Measurements from ENCODE around the gene LRRC63. TPM values are rescaled to one million over a fixed set of nuclear protein-coding genes. Genes with fewer than 3 reads are reported as not detected.

The LRRC63 gene
- total and polyA plus RNA-seq, 3 experiments from 2014 or later, result 0.55 TPM; not detected in 1

GRCh38 chr13:46195016-46195415 lies 16.7 kb upstream of the LRRC63 start:
- Histone ChIP-seq H3K4me1 (ENCODE audit: insufficient read depth, low read length) (peaks cover 6% of the 10 kb centered on the region), H3K4me3 (ENCODE audit: low read length) (no peak overlapping the region), H3K9me3 (ENCODE audit: low read length) (no peaks in the 10 kb centered on the region), H3K27ac (ENCODE audit: low read depth, low read length) (no peak overlapping the region), H3K27me3 (ENCODE audit: insufficient read depth, low read length, poor library complexity, severe bottlenecking) (no peaks in the 10 kb centered on the region), H3K36me3 (ENCODE audit: insufficient read depth, low read length) (no peaks in the 10 kb centered on the region)
- peaks cover 5% of the 10 kb centered on the region in 3 donors for H3K4me1 Mint-ChIP-seq
- H3K27me3 Mint-ChIP-seq, result no peaks in the 10 kb centered on the region
- H3K4me3 Mint-ChIP-seq, result no peak overlapping the region
- peaks cover 0 to 2% (median 0%) of the 10 kb centered on the region in 3 donors for H3K36me3 Mint-ChIP-seq
- ChIA-PET CTCF (interaction anchor here (1.2 to 1.6 kb wide), 3 partner anchors 8 to 126 kb away, joined by 3 to 4 read pairs (median 4); no protein-coding TSS in a partner anchor), POLR2A (interaction anchor here (1.0 kb wide), 1 partner anchor 16 kb away, joined by 4 read pairs; no protein-coding TSS in a partner anchor)
- H3K27ac Mint-ChIP-seq, result peak overlapping the region in 1 of 8 donors; percentile 69
- no peaks in the 10 kb centered on the region for H3K9me3 Mint-ChIP-seq
- DNase-seq, result no peak

GRCh38 chr13:46197299-46198048 lies 14.3 kb upstream of the LRRC63 start:
- Histone ChIP-seq H3K4me1 (ENCODE audit: insufficient read depth, low read length) (peaks cover 29% of the 10 kb centered on the region), H3K36me3 (ENCODE audit: insufficient read depth, low read length) (no peaks in the 10 kb centered on the region), H3K27me3 (ENCODE audit: insufficient read depth, low read length, poor library complexity, severe bottlenecking) (no peaks in the 10 kb centered on the region), H3K9me3 (ENCODE audit: low read length) (no peaks in the 10 kb centered on the region), H3K4me3 (ENCODE audit: low read length) (no peak overlapping the region), H3K27ac (ENCODE audit: low read depth, low read length) (no peak overlapping the region)
- ChIA-PET CTCF (no interaction called here), POLR2A (no interaction called here)
- Mint-ChIP-seq H3K27me3 (no peaks in the 10 kb centered on the region), H3K4me1 (peaks cover 20 to 28% (median 23%) of the 10 kb centered on the region in 3 donors), H3K36me3 (peaks cover 0 to 2% (median 0%) of the 10 kb centered on the region in 3 donors), H3K27ac (no peak overlapping the region), H3K4me3 (no peak overlapping the region), H3K9me3 (no peaks in the 10 kb centered on the region)
- DNase-seq, result no peak

- Histone ChIP-seq H3K4me1 (ENCODE audit: insufficient read depth, low read length) (peaks cover 34% of the 10 kb centered on the region), H3K4me3 (ENCODE audit: low read length) (no peak overlapping the region), H3K36me3 (ENCODE audit: insufficient read depth, low read length) (no peaks in the 10 kb centered on the region), H3K27ac (ENCODE audit: low read depth, low read length) (no peak overlapping the region), H3K27me3 (ENCODE audit: insufficient read depth, low read length, poor library complexity, severe bottlenecking) (no peaks in the 10 kb centered on the region), H3K9me3 (ENCODE audit: low read length) (no peaks in the 10 kb centered on the region)
- CTCF ChIA-PET, result interaction anchor here (0.7 to 1.5 kb wide), 2 partner anchors 12 to 72 kb away, joined by 3 read pairs; no protein-coding TSS in a partner anchor
- DNase-seq, result no peak
- POLR2A ChIA-PET, result interaction anchor here (1.2 to 2.0 kb wide), 2 partner anchors 12 to 13 kb away, joined by 7 read pairs; no protein-coding TSS in a partner anchor
- Mint-ChIP-seq H3K36me3 (peaks cover 0 to 2% (median 0%) of the 10 kb centered on the region in 3 donors), H3K4me3 (no peak overlapping the region), H3K27ac (no peak overlapping the region), H3K9me3 (no peaks in the 10 kb centered on the region), H3K27me3 (no peaks in the 10 kb centered on the region), H3K4me1 (peaks cover 29 to 41% (median 35%) of the 10 kb centered on the region in 3 donors)
Observed at GRCh38 chr13:46198696-46199193, 13.0 kb upstream of the LRRC63 start.

- POLR2A ChIA-PET, result interaction anchor here (0.9 to 1.1 kb wide), 2 partner anchors 9 to 20 kb away, joined by 3 to 8 read pairs; partner anchors contain the start of gene LCP1
- peaks cover 32 to 58% (median 42%) of the 10 kb centered on the region in 3 donors for H3K4me1 Mint-ChIP-seq
Observed at GRCh38 chr13:46202188-46202795, 9.4 kb upstream of the LRRC63 start.

GRCh38 chr13:46202966-46203365 lies 8.8 kb upstream of the LRRC63 start:
- no peaks in the 10 kb centered on the region for H3K36me3 ChIP-seq (ENCODE audit: insufficient read depth, low read length)
- no peaks in the 10 kb centered on the region for H3K36me3 Mint-ChIP-seq
- H3K27ac Mint-ChIP-seq, result peak overlapping the region in 7 of 8 donors; percentile 14 to 77 (median 36)
- H3K27me3 Mint-ChIP-seq, result no peaks in the 10 kb centered on the region
- peaks cover 34% of the 10 kb centered on the region for H3K4me1 ChIP-seq (ENCODE audit: insufficient read depth, low read length)
- ChIA-PET POLR2A (interaction anchor here (1.1 kb wide), 1 partner anchor 21 kb away, joined by 8 read pairs; the partner anchor contains the start of gene LCP1), CTCF (interaction anchor here (0.8 to 3.0 kb wide), 8 partner anchors 8 to 119 kb away, joined by 3 to 8 read pairs (median 4); partner anchors contain the start of gene LCP1)
- DNase-seq, result no peak
- H3K9me3 Mint-ChIP-seq, result no peaks in the 10 kb centered on the region
- no peak overlapping the region for H3K27ac ChIP-seq (ENCODE audit: low read depth, low read length)
- H3K4me3 ChIP-seq (ENCODE audit: low read length), result no peak overlapping the region
- H3K27me3 ChIP-seq (ENCODE audit: insufficient read depth, low read length, poor library complexity, severe bottlenecking), result no peaks in the 10 kb centered on the region
- peaks cover 32 to 63% (median 42%) of the 10 kb centered on the region in 3 donors for H3K4me1 Mint-ChIP-seq
- H3K4me3 Mint-ChIP-seq, result peak overlapping the region in 1 of 7 donors; percentile 4
- no peaks in the 10 kb centered on the region for H3K9me3 ChIP-seq (ENCODE audit: low read length)

More at GRCh38 chr13:46202188-46202795, 9.4 kb upstream of the LRRC63 start:
- DNase-seq, result peak in 2 of 5 donors; percentile 28 to 39
- H3K36me3 ChIP-seq (ENCODE audit: insufficient read depth, low read length), result no peaks in the 10 kb centered on the region
- H3K4me1 ChIP-seq (ENCODE audit: insufficient read depth, low read length), result peaks cover 34% of the 10 kb centered on the region
- H3K4me3 Mint-ChIP-seq, result peak overlapping the region in 6 of 7 donors; percentile 13 to 62 (median 38)
- H3K9me3 Mint-ChIP-seq, result no peaks in the 10 kb centered on the region
- no peaks in the 10 kb centered on the region for H3K27me3 ChIP-seq (ENCODE audit: insufficient read depth, low read length, poor library complexity, severe bottlenecking)
- H3K4me3 ChIP-seq (ENCODE audit: low read length), result no peak overlapping the region
- no peaks in the 10 kb centered on the region for H3K27me3 Mint-ChIP-seq
- no peaks in the 10 kb centered on the region for H3K36me3 Mint-ChIP-seq
- CTCF ChIA-PET, result interaction anchor here (1.1 to 2.0 kb wide), 5 partner anchors 9 to 119 kb away, joined by 3 to 7 read pairs (median 5); partner anchors contain the start of gene LCP1
- peak overlapping the region; percentile 55 to 88 (median 84) for H3K27ac Mint-ChIP-seq
- H3K9me3 ChIP-seq (ENCODE audit: low read length), result no peaks in the 10 kb centered on the region
- H3K27ac ChIP-seq (ENCODE audit: low read depth, low read length), result no peak overlapping the region

- Mint-ChIP-seq H3K4me3 (no peak overlapping the region), H3K27ac (peak overlapping the region in 5 of 8 donors; percentile 13 to 70 (median 42)), H3K36me3 (peaks cover 0 to 1% (median 0%) of the 10 kb centered on the region in 3 donors), H3K27me3 (no peaks in the 10 kb centered on the region), H3K9me3 (no peaks in the 10 kb centered on the region), H3K4me1 (peaks cover 31 to 61% (median 37%) of the 10 kb centered on the region in 3 donors)
- Histone ChIP-seq H3K27ac (ENCODE audit: low read depth, low read length) (no peak overlapping the region), H3K36me3 (ENCODE audit: insufficient read depth, low read length) (no peaks in the 10 kb centered on the region), H3K9me3 (ENCODE audit: low read length) (no peaks in the 10 kb centered on the region), H3K27me3 (ENCODE audit: insufficient read depth, low read length, poor library complexity, severe bottlenecking) (no peaks in the 10 kb centered on the region), H3K4me3 (ENCODE audit: low read length) (no peak overlapping the region), H3K4me1 (ENCODE audit: insufficient read depth, low read length) (peaks cover 28% of the 10 kb centered on the region)
- CTCF ChIA-PET, result no interaction called here
- no peak for DNase-seq
- POLR2A ChIA-PET, result no interaction called here
Observed at GRCh38 chr13:46206143-46206542, 5.6 kb upstream of the LRRC63 start.

GRCh38 chr13:46207828-46208227 lies 3.9 kb upstream of the LRRC63 start:
- no peaks in the 10 kb centered on the region for H3K27me3 ChIP-seq (ENCODE audit: insufficient read depth, low read length, poor library complexity, severe bottlenecking)
- peaks cover 18% of the 10 kb centered on the region for H3K4me1 ChIP-seq (ENCODE audit: insufficient read depth, low read length)
- CTCF ChIA-PET, result interaction anchor here (1.8 kb wide), 1 partner anchor 47 kb away, joined by 6 read pairs; no protein-coding TSS in a partner anchor
- H3K27ac ChIP-seq (ENCODE audit: low read depth, low read length), result no peak overlapping the region
- POLR2A ChIA-PET, result interaction anchor here (0.6 to 1.0 kb wide), 2 partner anchors 82 to 153 kb away, joined by 3 to 7 read pairs; no protein-coding TSS in a partner anchor
- DNase-seq, result no peak
- peaks cover 0 to 4% (median 0%) of the 10 kb centered on the region in 3 donors for H3K36me3 Mint-ChIP-seq
- peaks cover 26 to 56% (median 34%) of the 10 kb centered on the region in 3 donors for H3K4me1 Mint-ChIP-seq
- no peaks in the 10 kb centered on the region for H3K9me3 Mint-ChIP-seq
- H3K4me3 ChIP-seq (ENCODE audit: low read length), result no peak overlapping the region
- H3K9me3 ChIP-seq (ENCODE audit: low read length), result no peaks in the 10 kb centered on the region
- H3K4me3 Mint-ChIP-seq, result no peak overlapping the region
- H3K27ac Mint-ChIP-seq, result peak overlapping the region in 1 of 8 donors; percentile 34
- H3K27me3 Mint-ChIP-seq, result no peaks in the 10 kb centered on the region
- H3K36me3 ChIP-seq (ENCODE audit: insufficient read depth, low read length), result no peaks in the 10 kb centered on the region

Measured in CD8-positive, alpha-beta memory T cell (primary cell).